ENCODE results near the gene SAMD11. TPM values are rescaled to one million over a fixed set of nuclear protein-coding genes. Genes with fewer than 3 reads are reported as not detected.

Gene SAMD11
- total RNA-seq, 1 experiment from 2014 or later: 13.5 TPM

DNA sequence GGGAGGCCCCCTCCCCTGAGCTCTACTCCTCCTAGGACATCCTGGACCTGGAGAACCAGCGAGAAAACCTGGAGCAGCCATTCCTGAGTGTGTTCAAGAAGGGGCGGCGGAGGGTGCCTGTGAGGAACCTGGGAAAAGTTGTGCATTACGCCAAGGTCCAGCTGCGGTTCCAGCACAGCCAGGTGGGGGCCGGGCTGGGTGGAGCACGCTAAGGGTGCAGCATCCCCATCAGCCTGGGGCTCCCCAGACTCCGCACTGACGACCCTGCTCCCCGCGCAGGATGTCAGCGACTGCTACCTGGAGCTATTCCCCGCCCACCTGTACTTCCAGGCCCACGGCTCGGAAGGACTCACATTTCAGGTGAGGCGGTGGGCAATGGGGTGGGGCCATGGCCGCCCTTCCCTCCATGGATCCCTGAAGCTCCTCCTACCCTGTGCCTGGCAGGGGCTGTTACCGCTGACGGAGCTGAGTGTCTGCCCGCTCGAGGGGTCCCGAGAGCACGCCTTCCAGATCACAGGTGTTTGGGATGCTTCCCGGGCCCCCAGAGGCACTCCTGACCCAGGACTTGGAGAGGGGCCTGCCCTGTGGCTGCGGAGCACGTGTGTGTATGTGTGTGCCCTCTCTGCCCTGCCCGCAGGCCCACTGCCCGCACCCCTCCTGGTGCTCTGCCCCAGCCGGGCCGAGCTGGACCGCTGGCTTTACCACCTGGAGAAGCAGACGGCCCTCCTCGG lies 46.7 kb downstream of the SAMD11 start:
- Histone ChIP-seq H2BK15ac (ENCODE audit: low read depth, low read length) (no peak overlapping the region), H2AFZ (ENCODE audit: low read length) (no peak overlapping the region), H4K91ac (ENCODE audit: insufficient read length, low read depth, low read length) (no peak overlapping the region), H3K9ac (ENCODE audit: extremely low read depth, insufficient read length, low read length) (no peak overlapping the region), H3K27me3 (ENCODE audit: insufficient read depth, low read length) (peaks cover 11% of the 10 kb centered on the region; the same call in 1 of the 2 replicates), H3T11ph (ENCODE audit: low read length) (no peak overlapping the region), H3K79me2 (ENCODE audit: insufficient read depth, low read length) (no peaks in the 10 kb centered on the region), H3K23me2 (ENCODE audit: insufficient read length, low read depth, low read length, poor library complexity, severe bottlenecking) (peaks cover 9% of the 10 kb centered on the region), H2AK5ac (ENCODE audit: insufficient read length, low read length) (no peak overlapping the region), H3K14ac (ENCODE audit: insufficient read depth, low read length) (no peak overlapping the region; the same call in 1 of the 2 replicates), H3K4ac (ENCODE audit: low read depth, low read length) (no peak overlapping the region), H3K9me3 (ENCODE audit: control insufficient read depth, low read depth, low read length) (no peaks in the 10 kb centered on the region), H3K79me1 (ENCODE audit: insufficient read depth, low read depth, low read length, poor library complexity, severe bottlenecking) (no peaks in the 10 kb centered on the region), H2BK20ac (ENCODE audit: low read depth, low read length, poor library complexity, severe bottlenecking) (no peak overlapping the region), H2BK5ac (ENCODE audit: insufficient read length, low read length) (no peak overlapping the region), H3K23ac (ENCODE audit: insufficient read length, low read depth, low read length) (no peak overlapping the region), H3K18ac (ENCODE audit: insufficient read length, low read depth, low read length) (no peak overlapping the region), H2BK12ac (ENCODE audit: insufficient read length, low read depth, low read length) (no peak overlapping the region), H4K20me1 (ENCODE audit: control insufficient read depth, insufficient read depth, insufficient read length) (no peaks in the 10 kb centered on the region), H4K8ac (replicated peaks; ENCODE audit: insufficient read length, low read depth, low read length) (no peak overlapping the region), H3K56ac (ENCODE audit: insufficient read length, low read depth, low read length) (no peak overlapping the region), H3K4me1 (ENCODE audit: insufficient read depth, low read length) (no peaks in the 10 kb centered on the region), H4K5ac (ENCODE audit: insufficient read length, low read depth, low read length) (no peak overlapping the region), H2BK120ac (ENCODE audit: low read depth, low read length, poor library complexity, severe bottlenecking) (no peak overlapping the region), H3K4me2 (ENCODE audit: insufficient read depth, insufficient read length, low read length) (no peak overlapping the region), H3K27ac (ENCODE audit: insufficient read length, low read depth, low read length) (no peak overlapping the region)
- no CpG with 5 or more reads among the region's 33 CpGs for WGBS (ENCODE audit: extremely low coverage, insufficient read length, low lambda C conversion rate)
- Mint-ChIP-seq H3K36me3 (ENCODE audit: insufficient read depth in 1 of 3, low read depth in 3 of 3) (peaks cover 0 to 3% (median 3%) of the 10 kb centered on the region in 3 experiments; a peak in 2 of 7 replicates), H3K27me3 (ENCODE audit: low read depth) (peaks cover 61% of the 10 kb centered on the region), H3K4me1 (peaks cover 0 to 3% of the 10 kb centered on the region in 2 experiments; a peak in 2 of 4 replicates), H3K4me3 (no peak overlapping the region), H3K27ac (no peak overlapping the region), H3K9me3 (peaks cover 3 to 4% of the 10 kb centered on the region in 2 experiments; a peak in 3 of 5 replicates)
- no peak for TF ChIP-seq CTCF (conservative IDR thresholded peaks at IDR 0.05)
- DNase-seq: peak; percentile 74

Data from H9 (cell line).